ENCODE measurements around the gene CAD.
A peak's percentile ranks its signal among the peaks of the same experiment; 100 is the strongest.

- TF ChIP-seq POLR2A (IDR thresholded peaks at IDR 0.05; ENCODE audit: low read depth, low read length) = no peak
- TF ChIP-seq CTCF (IDR thresholded peaks at IDR 0.05; ENCODE audit: extremely low read depth in 1 of 2, insufficient read depth in 1 of 2, low read depth in 1 of 2, low read length in 2 of 2) = peak; percentile 90 to 93
- peak; percentile 87 for TF ChIP-seq MAX (IDR thresholded peaks at IDR 0.05; ENCODE audit: insufficient read depth, insufficient read length)
- TF ChIP-seq FOS (IDR thresholded peaks at IDR 0.05; ENCODE audit: borderline replicate concordance, insufficient read depth, low read length) = no peak
- peak; percentile 51 for TF ChIP-seq POLR2AphosphoS5 (IDR thresholded peaks at IDR 0.05; ENCODE audit: insufficient read depth, low read depth, low read length)
- TF ChIP-seq EZH2 (IDR thresholded peaks at IDR 0.05; ENCODE audit: borderline replicate concordance, low read depth, low read length, severe bottlenecking) = no peak
- TF ChIP-seq GATA2 (IDR thresholded peaks at IDR 0.05; ENCODE audit: insufficient read depth, insufficient read length, low read depth, low read length) = no peak
- peak; percentile 19 for TF ChIP-seq MYC (IDR thresholded peaks at IDR 0.05; ENCODE audit: low read depth, low read length)
Measured at GRCh38 chr2:27264753-27265535, 47.8 kb downstream of the CAD start.
